PFSK-1 (cell line): ENCODE data around the gene PFKFB2.

Source experiments
- FOXP2 ChIP-seq: optimal IDR thresholded peaks from 2 replicates; pipeline ENCODE3; 2011; ENCODE audit warnings: borderline replicate concordance, control low read depth, inconsistent platforms; ENCODE audit not compliant: insufficient read depth; ENCODE audit errors: extremely low read length, extremely low read depth
- POLR2AphosphoS5 ChIP-seq: IDR thresholded peaks from 2 replicates; pipeline ENCODE4 v1.6.1; 2012; ENCODE audit warnings: low read depth, mild to moderate bottlenecking, control low read depth, low read length, moderate library complexity
- SIN3A ChIP-seq: IDR thresholded peaks from 2 replicates; pipeline ENCODE4 v1.6.1; 2012; ENCODE audit warnings: mild to moderate bottlenecking, low read length, moderate library complexity, borderline replicate concordance; ENCODE audit not compliant: insufficient read depth
- TAF1 ChIP-seq: IDR thresholded peaks from 2 replicates; pipeline ENCODE4 v1.6.1; 2012; ENCODE audit warnings: low read length, control low read depth, borderline replicate concordance; ENCODE audit not compliant: insufficient read depth
- TF ChIP-seq, protein P1 (sequence below), 2 experiments: IDR thresholded peaks; 2 replicates each; pipeline versions ENCODE4 v1.6.1 to v1.8.0; 2011 to 2012; ENCODE audit warnings: low read depth in 2 of 2, low read length in 2 of 2, control low read depth in 1 of 2, inconsistent platforms in 1 of 2, mild to moderate bottlenecking in 1 of 2, moderate library complexity in 1 of 2; ENCODE audit not compliant: insufficient read depth in 1 of 2

The PFKFB2 gene

GRCh38 chr1:207115269-207115668 lies 62.2 kb downstream of the PFKFB2 start:
- TF ChIP-seq TAF1 (no peak), SIN3A (no peak), FOXP2 (no peak), POLR2AphosphoS5 (no peak)
- TF ChIP-seq, protein P1, sequence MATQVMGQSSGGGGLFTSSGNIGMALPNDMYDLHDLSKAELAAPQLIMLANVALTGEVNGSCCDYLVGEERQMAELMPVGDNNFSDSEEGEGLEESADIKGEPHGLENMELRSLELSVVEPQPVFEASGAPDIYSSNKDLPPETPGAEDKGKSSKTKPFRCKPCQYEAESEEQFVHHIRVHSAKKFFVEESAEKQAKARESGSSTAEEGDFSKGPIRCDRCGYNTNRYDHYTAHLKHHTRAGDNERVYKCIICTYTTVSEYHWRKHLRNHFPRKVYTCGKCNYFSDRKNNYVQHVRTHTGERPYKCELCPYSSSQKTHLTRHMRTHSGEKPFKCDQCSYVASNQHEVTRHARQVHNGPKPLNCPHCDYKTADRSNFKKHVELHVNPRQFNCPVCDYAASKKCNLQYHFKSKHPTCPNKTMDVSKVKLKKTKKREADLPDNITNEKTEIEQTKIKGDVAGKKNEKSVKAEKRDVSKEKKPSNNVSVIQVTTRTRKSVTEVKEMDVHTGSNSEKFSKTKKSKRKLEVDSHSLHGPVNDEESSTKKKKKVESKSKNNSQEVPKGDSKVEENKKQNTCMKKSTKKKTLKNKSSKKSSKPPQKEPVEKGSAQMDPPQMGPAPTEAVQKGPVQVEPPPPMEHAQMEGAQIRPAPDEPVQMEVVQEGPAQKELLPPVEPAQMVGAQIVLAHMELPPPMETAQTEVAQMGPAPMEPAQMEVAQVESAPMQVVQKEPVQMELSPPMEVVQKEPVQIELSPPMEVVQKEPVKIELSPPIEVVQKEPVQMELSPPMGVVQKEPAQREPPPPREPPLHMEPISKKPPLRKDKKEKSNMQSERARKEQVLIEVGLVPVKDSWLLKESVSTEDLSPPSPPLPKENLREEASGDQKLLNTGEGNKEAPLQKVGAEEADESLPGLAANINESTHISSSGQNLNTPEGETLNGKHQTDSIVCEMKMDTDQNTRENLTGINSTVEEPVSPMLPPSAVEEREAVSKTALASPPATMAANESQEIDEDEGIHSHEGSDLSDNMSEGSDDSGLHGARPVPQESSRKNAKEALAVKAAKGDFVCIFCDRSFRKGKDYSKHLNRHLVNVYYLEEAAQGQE (IDR thresholded peaks at IDR 0.05; ENCODE audit: insufficient read depth in 1 of 2, low read depth in 2 of 2, low read length in 2 of 2), result no peak

DNA sequence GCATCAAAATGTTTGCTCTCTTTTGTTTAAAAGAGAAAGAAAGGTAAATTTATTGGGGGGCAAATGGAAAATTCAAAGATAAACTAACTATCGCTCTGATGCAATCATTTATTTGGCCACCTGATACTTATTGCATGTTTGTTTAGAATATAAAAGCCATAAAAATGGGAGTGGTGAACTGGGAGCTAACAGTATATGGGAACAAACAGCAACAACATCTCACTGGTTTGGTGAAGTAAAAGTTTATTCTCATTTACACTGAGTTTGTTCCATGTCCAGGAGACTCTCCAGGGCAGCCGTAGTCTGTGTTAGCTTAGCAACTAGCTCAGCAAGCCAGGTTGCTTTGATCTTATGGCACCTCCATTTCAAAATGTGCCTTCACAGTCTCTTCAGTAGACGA lies 71.3 kb downstream of the PFKFB2 start:
- TF ChIP-seq, protein P1 (IDR thresholded peaks at IDR 0.05; ENCODE audit: insufficient read depth in 1 of 2, low read depth in 2 of 2, low read length in 2 of 2), result no peak
- TF ChIP-seq POLR2AphosphoS5 (no peak), SIN3A (no peak), FOXP2 (no peak), TAF1 (no peak)

- TF ChIP-seq, protein P1 (IDR thresholded peaks at IDR 0.05; ENCODE audit: insufficient read depth in 1 of 2, low read depth in 2 of 2, low read length in 2 of 2), result no peak
- TF ChIP-seq TAF1 (no peak), SIN3A (no peak), FOXP2 (no peak), POLR2AphosphoS5 (no peak)
Observed at GRCh38 chr1:207128336-207128921, 75.4 kb downstream of the PFKFB2 start.

DNA sequence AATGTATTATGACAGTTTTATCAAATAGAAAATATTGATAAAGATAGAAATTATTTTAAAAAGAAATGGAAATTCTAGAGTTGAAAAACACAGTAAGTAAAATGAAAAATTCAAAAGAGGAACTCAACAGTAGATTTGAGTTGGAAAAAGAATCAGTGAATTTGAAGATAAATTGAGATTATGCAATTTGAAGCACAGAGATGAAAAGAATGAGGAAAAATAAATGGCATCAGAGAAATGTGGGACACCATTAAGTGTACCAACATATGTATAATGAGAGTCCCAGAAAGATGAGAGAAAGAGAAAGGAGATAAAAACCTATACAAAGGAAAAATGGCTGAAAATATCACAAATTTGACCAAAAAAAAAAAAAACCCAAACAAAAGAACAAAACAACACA lies 76.0 kb downstream of the PFKFB2 start:
- TF ChIP-seq POLR2AphosphoS5 (no peak), FOXP2 (no peak), SIN3A (no peak), TAF1 (no peak)
- TF ChIP-seq, protein P1 (IDR thresholded peaks at IDR 0.05; ENCODE audit: insufficient read depth in 1 of 2, low read depth in 2 of 2, low read length in 2 of 2), result no peak
